Measurements from ENCODE around the gene MAP3K2. TPM values are rescaled to one million over a fixed set of nuclear protein-coding genes. Genes with fewer than 3 reads are reported as not detected.

MAP3K2 gene
- total and polyA plus RNA-seq, 11 donors: 4.0 to 37.6 (median 22.1) TPM

GRCh38 chr2:127320067-127320466 lies 67.7 kb downstream of the MAP3K2 start:
- intact Hi-C loops (cut with DNase I): loop anchor here in 5 of 10 donors (5.0 to 10.0 kb wide), 4 partner anchors 95 to 162 kb away; partner anchors contain the start of gene PROC (in 1 of the 5)
- no peak overlapping the region for H3K27ac ChIP-seq
- H3K4me3 ChIP-seq: no peak overlapping the region
- peaks cover 0 to 13% (median 4%) of the 10 kb centered on the region in 12 donors for H3K9me3 ChIP-seq
- no peak for DNase-seq
- TF ChIP-seq CTCF (IDR thresholded peaks at IDR 0.05): no peak
- no peak for TF ChIP-seq POLR2A (IDR thresholded peaks at IDR 0.05)
- H3K4me1 ChIP-seq: no peaks in the 10 kb centered on the region
- H3K36me3 ChIP-seq: peaks cover 0 to 100% (median 98%) of the 10 kb centered on the region in 9 donors
- WGBS, 4 donors: 95 to 100% (median 98%) methylated on average over 1 of the region's 1 CpG
- H3K27me3 ChIP-seq: no peaks in the 10 kb centered on the region
- ATAC-seq: no peak

GRCh38 chr2:127314193-127314988 lies 73.4 kb downstream of the MAP3K2 start:
- 87 to 91% (median 90%) methylated on average over 7 of the region's 7 CpGs for WGBS, 4 donors
- DNase-seq (no peak), ATAC-seq (no peak)
- Histone ChIP-seq H3K36me3 (peaks cover 0 to 100% (median 98%) of the 10 kb centered on the region in 9 donors), H3K27me3 (no peaks in the 10 kb centered on the region), H3K4me1 (no peaks in the 10 kb centered on the region), H3K9me3 (no peaks in the 10 kb centered on the region), H3K27ac (no peak overlapping the region), H3K4me3 (no peak overlapping the region)
- intact Hi-C loops (cut with DNase I): no loop called here
- TF ChIP-seq CTCF (IDR thresholded peaks at IDR 0.05) (no peak), POLR2A (IDR thresholded peaks at IDR 0.05) (no peak)

GRCh38 chr2:127313406-127313805 lies 74.4 kb downstream of the MAP3K2 start:
- no peaks in the 10 kb centered on the region for H3K27me3 ChIP-seq
- H3K27ac ChIP-seq: no peak overlapping the region
- no peak overlapping the region for H3K4me3 ChIP-seq
- no peak for TF ChIP-seq POLR2A (IDR thresholded peaks at IDR 0.05)
- no peak for TF ChIP-seq CTCF (IDR thresholded peaks at IDR 0.05)
- 81 to 87% (median 85%) methylated on average over 3 of the region's 3 CpGs for WGBS, 4 donors
- intact Hi-C loops (cut with DNase I): no loop called here
- no peak for DNase-seq
- no peaks in the 10 kb centered on the region for H3K4me1 ChIP-seq
- H3K9me3 ChIP-seq: no peaks in the 10 kb centered on the region
- ATAC-seq: no peak
- peaks cover 0 to 100% (median 94%) of the 10 kb centered on the region in 9 donors for H3K36me3 ChIP-seq

GRCh38 chr2:127310980-127311379 lies 76.8 kb downstream of the MAP3K2 start:
- DNase-seq: no peak
- no peak for ATAC-seq
- H3K4me3 ChIP-seq: no peak overlapping the region
- no peaks in the 10 kb centered on the region for H3K9me3 ChIP-seq
- TF ChIP-seq POLR2A (IDR thresholded peaks at IDR 0.05): no peak
- H3K36me3 ChIP-seq: peaks cover 0 to 100% (median 94%) of the 10 kb centered on the region in 9 donors
- H3K27ac ChIP-seq: no peak overlapping the region
- no peaks in the 10 kb centered on the region for H3K27me3 ChIP-seq
- 93 to 97% (median 94%) methylated on average over 3 of the region's 3 CpGs for WGBS, 4 donors
- H3K4me1 ChIP-seq: no peaks in the 10 kb centered on the region
- intact Hi-C loops (cut with DNase I): no loop called here
